Activated B cell treated with CpG ODN at 0.5 μM for 24 hours (primary cell): ENCODE results near the gene RIC1. TPM values are rescaled to one million over a fixed set of nuclear protein-coding genes. Genes with fewer than 3 reads are reported as not detected.

Source experiments
- ATAC-seq: fragments of 200-7000 bp; cut with Tn5 transposase; one replicate; pipeline ENCODE4 v1.10.0; 2021; ENCODE audit warnings: low read depth, mild to moderate bottlenecking, moderate library complexity
- CTCF ChIA-PET: fragments of 350-600 bp; sonication (Branson Sonifier 250); formaldehyde crosslinking; loops from one replicate; lab custom pipeline; 2021; ENCODE audit warnings: antibody characterized with exemption; lab: Charles Lee
- POLR2A ChIA-PET: fragments of 350-600 bp; sonication (Branson Sonifier 250); formaldehyde crosslinking; loops from one replicate; lab custom pipeline; 2021; ENCODE audit warnings: antibody characterized with exemption; lab: Charles Lee
- DNase-seq: peaks from one replicate; pipeline ENCODE4 v3.0.0; 2022
- H3K27ac Mint-ChIP-seq: one replicate; pipeline ENCODE4 v1.8.0; 2020; ENCODE audit warnings: mixed read lengths
- H3K27me3 Mint-ChIP-seq: one replicate; pipeline ENCODE4 v1.8.0; 2021; ENCODE audit warnings: mixed read lengths
- H3K36me3 Mint-ChIP-seq: one replicate; pipeline ENCODE4 v1.8.0; 2021; ENCODE audit warnings: low read depth, mixed read lengths
- H3K4me1 Mint-ChIP-seq: one replicate; pipeline ENCODE4 v1.8.0; 2021; ENCODE audit warnings: mixed read lengths
- H3K4me3 Mint-ChIP-seq: one replicate; pipeline ENCODE4 v1.8.0; 2020; ENCODE audit warnings: mild to moderate bottlenecking, mixed read lengths
- H3K9me3 Mint-ChIP-seq: one replicate; pipeline ENCODE4 v1.8.0; 2020; ENCODE audit warnings: mixed read lengths
- CTCF ChIP-seq: fragments of 200-600 bp; IDR thresholded peaks from one replicate; pipeline ENCODE4 v1.8.0; 2022; ENCODE audit warnings: antibody characterized with exemption, mild to moderate bottlenecking
- intact Hi-C: fragments of 100-400 bp; cut with micrococcal nuclease; formaldehyde crosslinking; loops from one replicate; pipeline ENCODE4 v1.15.1; 2024
- total RNA-seq: library from RNA; stranded (reverse); gene quantifications from 2 replicates; pipeline ENCODE4 v1.2.3, GENCODE V29; 2022

The RIC1 gene
- total RNA-seq, 1 donor from 2014 or later: 85.0 TPM

DNA sequence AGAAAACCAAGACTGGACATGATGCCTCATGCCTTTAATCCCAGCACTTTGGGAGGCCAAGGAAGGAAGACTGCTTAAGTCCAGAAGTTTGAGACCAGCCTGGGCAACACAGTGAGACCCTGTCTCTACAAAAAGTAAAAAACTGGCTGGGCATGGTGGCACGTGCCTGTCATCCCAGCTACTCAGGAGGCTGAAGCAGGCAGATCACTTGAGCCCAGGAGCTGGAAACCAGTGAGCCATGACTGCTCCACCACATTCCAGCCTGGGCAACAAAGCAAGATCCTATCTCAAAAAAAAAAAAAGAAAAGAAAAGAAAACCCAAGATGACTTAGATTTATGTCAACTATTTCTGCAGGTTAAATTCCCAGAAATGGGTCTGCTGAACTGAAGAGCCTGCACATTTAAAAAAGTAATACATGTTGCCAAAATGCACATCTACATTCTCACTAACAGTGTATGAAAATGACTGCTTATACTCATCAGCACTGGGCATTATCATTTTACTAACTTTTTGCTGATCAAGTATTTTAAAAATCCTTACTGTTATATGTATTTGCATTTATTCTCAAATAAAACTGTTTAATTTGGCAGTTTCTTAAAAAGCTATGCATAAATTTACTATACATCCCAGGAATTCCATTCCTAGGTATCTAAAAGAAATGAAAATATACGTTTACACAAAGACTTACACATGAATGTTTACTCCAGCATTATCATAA lies 189.7 kb downstream of the RIC1 start:
- Mint-ChIP-seq H3K27me3 (no peaks in the 10 kb centered on the region), H3K4me1 (no peaks in the 10 kb centered on the region), H3K4me3 (no peak overlapping the region), H3K9me3 (no peaks in the 10 kb centered on the region), H3K36me3 (peaks cover 43% of the 10 kb centered on the region), H3K27ac (no peak overlapping the region)
- no peak for TF ChIP-seq CTCF
- no peak for ATAC-seq
- POLR2A ChIA-PET: no interaction called here
- intact Hi-C loops: no loop called here
- no peak for DNase-seq
- CTCF ChIA-PET: no interaction called here

GRCh38 chr9:5819174-5819573 lies 190.3 kb downstream of the RIC1 start:
- no peaks in the 10 kb centered on the region for H3K27me3 Mint-ChIP-seq
- H3K9me3 Mint-ChIP-seq: no peaks in the 10 kb centered on the region
- no peak overlapping the region for H3K4me3 Mint-ChIP-seq
- CTCF ChIA-PET: no interaction called here
- H3K36me3 Mint-ChIP-seq: peaks cover 43% of the 10 kb centered on the region
- DNase-seq (no peak), ATAC-seq (no peak)
- no peaks in the 10 kb centered on the region for H3K4me1 Mint-ChIP-seq
- no peak overlapping the region for H3K27ac Mint-ChIP-seq
- POLR2A ChIA-PET: no interaction called here
- TF ChIP-seq CTCF: no peak
- intact Hi-C loops: no loop called here

DNA sequence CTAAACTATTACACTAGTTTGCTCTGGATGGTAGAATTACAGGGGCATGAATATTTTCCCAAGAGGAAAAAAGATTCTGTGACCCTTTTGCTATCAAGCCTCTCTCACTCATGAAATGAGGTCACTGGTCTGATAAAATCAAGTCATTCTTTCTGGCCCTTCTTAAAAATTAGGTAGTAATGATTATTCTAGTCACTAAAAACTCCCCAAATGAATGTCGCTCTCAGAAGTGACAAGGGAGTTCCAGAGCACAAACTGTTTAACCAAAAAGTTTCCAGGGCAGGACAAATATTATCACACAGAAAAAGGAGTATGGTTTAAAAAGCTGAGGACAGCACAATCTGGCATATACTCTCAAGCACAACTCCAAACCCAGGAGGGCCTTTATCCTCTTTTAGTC lies 191.5 kb downstream of the RIC1 start:
- Mint-ChIP-seq H3K4me1 (no peaks in the 10 kb centered on the region), H3K9me3 (no peaks in the 10 kb centered on the region), H3K27ac (no peak overlapping the region), H3K27me3 (no peaks in the 10 kb centered on the region), H3K36me3 (peaks cover 54% of the 10 kb centered on the region), H3K4me3 (no peak overlapping the region)
- ChIA-PET CTCF (no interaction called here), POLR2A (no interaction called here)
- intact Hi-C loops: no loop called here
- TF ChIP-seq CTCF: no peak
- DNase-seq (no peak), ATAC-seq (no peak)

GRCh38 chr9:5825223-5825622 lies 196.3 kb downstream of the RIC1 start:
- DNase-seq (no peak), ATAC-seq (no peak)
- intact Hi-C loops: no loop called here
- no peak overlapping the region for H3K4me3 Mint-ChIP-seq
- ChIA-PET POLR2A (no interaction called here), CTCF (no interaction called here)
- H3K27me3 Mint-ChIP-seq: no peaks in the 10 kb centered on the region
- peaks cover 42% of the 10 kb centered on the region for H3K36me3 Mint-ChIP-seq
- TF ChIP-seq CTCF: no peak
- no peaks in the 10 kb centered on the region for H3K9me3 Mint-ChIP-seq
- peaks cover 10% of the 10 kb centered on the region for H3K4me1 Mint-ChIP-seq
- no peak overlapping the region for H3K27ac Mint-ChIP-seq

Other genes with a start within 250 kb of the RIC1 start
- 57.1 and 59.7 TPM in 2 replicates for gene PLGRKT, start 191.2 kb upstream of the RIC1 start, total RNA-seq
- 47.4 and 48.9 TPM in 2 replicates for gene CD274, start 178.6 kb upstream of the RIC1 start, total RNA-seq
- gene PDCD1LG2, start 118.6 kb upstream of the RIC1 start, total RNA-seq: 2.1 and 2.8 TPM in 2 replicates
- gene ERMP1, start 204.0 kb downstream of the RIC1 start, total RNA-seq: 7.3 and 7.5 TPM in 2 replicates